HG02840 (cell line): ENCODE data around the gene GMCL1.
A peak's percentile ranks its signal among the peaks of the same experiment; 100 is the strongest.
"Not testable (repeated sequence)": the region's sequence is repeated elsewhere in the genome, so short reads cannot be mapped to it uniquely, and the experiment has no call there.

Source experiments
- ATAC-seq: cut with Tn5 transposase; IDR thresholded peaks from one replicate; pipeline ENCODE4 v1.9.1; 2021; ENCODE audit warnings: mild to moderate bottlenecking, moderate library complexity, moderate number of reproducible peaks; ENCODE audit not compliant: unreplicated experiment, low FRiP score

GMCL1 gene

GRCh38 chr2:69829256-69830044, at the start of gene GMCL1:
GMCL1 (plus strand) TSS chr2:69829660; CDS start chr2:69829893, 233 bp downstream.
- ATAC-seq: peak; percentile 88

GRCh38 chr2:69780921-69781320, 48.5 kb upstream of the GMCL1 start:
- ATAC-seq: no peak

DNA sequence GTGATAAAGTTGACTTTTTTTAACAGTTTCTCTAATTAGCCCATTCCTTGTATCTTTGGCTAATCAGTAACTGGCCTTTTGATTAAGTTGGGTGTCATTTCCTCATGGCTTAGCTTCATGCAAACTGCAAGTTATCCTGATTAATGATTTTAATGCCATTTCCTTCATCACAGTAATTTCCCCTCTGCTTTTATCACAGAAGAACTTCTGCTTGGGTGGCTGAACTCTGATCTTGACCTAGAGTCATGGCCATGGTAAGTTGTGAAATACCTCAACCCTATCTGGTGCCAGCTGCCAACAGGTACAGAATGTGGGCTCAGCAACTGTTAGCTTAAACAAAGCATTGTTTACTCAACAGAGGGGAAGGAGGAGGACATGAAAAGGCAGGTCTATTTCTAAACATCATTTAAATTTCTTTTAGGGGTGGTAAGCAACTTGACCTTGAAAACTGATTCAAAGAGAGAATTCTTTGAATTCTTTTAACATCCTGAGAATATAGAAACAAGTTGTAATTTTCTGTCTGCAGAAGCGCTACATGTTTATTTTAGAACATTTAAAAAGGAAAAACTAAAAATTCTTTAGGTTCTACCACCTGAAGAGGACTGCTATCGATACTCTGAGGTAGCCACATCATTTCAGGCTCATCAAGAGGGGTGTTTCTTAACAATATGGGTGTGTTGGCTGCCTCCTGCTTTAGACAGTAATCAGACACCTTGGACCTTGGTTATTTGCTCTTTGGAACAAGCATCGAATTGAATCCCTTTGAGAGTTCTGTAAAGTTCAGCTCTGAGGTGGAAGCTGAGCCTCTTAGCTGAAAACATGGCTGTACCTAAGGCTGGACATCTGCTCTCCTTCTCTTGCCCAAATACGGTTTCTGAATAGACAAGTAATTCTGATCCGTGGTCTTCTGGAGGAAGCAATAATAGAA, 47.9 kb upstream of the GMCL1 start:
- no peak for ATAC-seq

- ATAC-seq: no peak
These were observed 45.2 kb upstream of the GMCL1 start for GRCh38 chr2:69784228-69784627.

DNA sequence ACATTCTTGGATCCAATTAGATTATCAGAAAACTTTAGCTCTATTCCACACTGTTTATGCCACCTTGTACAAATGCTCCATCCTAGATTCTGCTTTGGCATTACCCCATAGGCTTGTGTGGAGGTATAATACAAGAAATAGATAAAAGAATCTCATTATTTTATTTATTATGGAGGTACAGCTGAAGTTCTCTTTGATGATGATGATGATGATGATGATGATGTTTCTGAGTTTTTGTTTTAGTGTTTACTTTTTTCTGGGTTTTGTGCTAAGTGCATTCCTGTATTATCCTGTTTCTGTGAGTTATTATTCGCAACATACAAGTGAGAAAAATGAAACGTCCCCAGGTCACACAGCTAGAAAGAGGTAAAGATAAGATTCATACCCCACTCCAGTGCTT, 44.1 kb upstream of the GMCL1 start:
- ATAC-seq: no peak

GRCh38 chr2:69786052-69786560, 43.4 kb upstream of the GMCL1 start:
- no peak for ATAC-seq

- ATAC-seq: no peak
These were observed 40.2 kb upstream of the GMCL1 start for GRCh38 chr2:69789175-69789721.

- no peak for ATAC-seq
These were observed 39.5 kb upstream of the GMCL1 start for GRCh38 chr2:69789772-69790600.

- ATAC-seq: no peak
These were observed 38.9 kb upstream of the GMCL1 start for GRCh38 chr2:69790601-69790959.

GRCh38 chr2:69791045-69791444, 38.4 kb upstream of the GMCL1 start:
- no peak for ATAC-seq

GRCh38 chr2:69796174-69796573, 33.3 kb upstream of the GMCL1 start:
- no peak for ATAC-seq

GRCh38 chr2:69797235-69797634, 32.2 kb upstream of the GMCL1 start:
- no peak for ATAC-seq

DNA sequence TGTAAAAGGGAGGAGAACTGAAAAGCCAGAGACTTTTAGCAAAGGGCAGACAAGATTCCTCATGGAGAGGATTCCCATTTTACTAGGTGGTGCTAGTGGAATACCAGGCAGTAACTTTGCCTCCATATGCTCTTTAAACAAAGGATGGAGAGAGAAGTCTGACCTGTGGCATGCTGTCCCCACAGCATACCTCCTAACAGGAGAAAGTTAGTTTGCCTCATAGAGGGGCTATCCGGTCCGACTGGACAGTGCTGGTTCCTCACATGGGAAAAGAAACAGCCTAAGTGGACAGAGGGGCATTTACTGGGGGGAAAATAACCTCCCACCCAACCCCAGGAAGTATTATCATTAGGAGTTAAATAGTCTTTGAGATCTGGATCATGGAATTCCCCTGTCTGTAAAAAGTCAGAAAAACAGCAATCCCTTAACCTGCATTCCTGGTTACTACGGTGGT, 31.6 kb upstream of the GMCL1 start:
- ATAC-seq: no peak

GRCh38 chr2:69798290-69798908, 31.1 kb upstream of the GMCL1 start:
- no peak for ATAC-seq

GRCh38 chr2:69798909-69799526, 30.4 kb upstream of the GMCL1 start:
- ATAC-seq: no peak

DNA sequence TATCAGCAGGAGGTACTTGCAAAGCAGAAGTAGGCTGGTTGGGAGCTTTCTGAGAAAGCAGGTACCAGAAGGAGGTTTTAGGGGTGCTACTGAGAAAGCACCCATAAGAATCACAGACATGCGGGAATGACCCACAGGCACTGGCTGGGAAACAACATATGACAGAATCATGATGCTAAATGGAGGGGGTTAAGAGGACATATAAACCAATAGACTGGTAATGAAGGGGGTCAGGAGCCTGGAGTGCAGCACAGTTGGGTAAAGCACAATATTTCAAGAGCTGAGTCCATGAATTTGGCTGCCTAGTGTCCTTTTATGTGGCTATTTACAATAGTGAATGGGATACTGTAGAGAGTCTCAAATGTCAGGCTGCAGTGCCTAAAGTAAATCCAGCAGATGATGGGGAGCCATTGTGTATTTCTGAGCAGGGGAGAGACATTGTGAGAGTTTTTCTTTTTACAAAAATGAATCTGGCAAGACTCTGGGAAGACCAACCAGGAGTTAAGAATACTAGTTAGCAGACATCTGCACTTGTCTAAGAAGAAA, 27.6 kb upstream of the GMCL1 start:
- no peak for ATAC-seq

DNA sequence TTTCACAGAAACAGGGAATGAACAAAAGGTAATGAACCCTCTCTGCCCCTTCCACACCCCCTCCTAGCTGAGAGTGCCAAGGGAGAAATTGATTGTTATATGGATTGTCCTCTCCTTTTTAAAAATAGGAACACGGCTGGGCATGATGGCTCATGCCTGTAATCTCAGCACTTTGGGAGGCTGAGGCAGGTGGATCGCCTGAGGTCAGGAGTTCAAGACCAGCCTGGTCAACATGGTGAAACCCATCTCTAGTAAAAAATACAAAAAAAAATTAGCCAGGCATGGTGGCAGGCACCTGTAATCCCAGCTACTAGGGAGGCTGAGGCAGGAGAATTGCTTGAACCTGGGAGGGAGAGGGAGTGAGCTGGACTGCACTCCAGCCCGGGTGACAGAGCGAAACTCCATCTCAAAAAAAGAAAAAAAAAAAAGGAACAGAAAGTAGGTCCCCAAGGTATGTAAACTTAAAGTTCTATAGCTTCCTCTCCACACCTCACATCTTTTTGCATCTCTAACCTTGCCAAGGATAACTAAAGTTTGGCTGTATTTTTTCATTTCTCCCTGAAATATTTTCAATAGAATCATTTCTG, 26.6 kb upstream of the GMCL1 start:
- not testable (repeated sequence) for ATAC-seq

DNA sequence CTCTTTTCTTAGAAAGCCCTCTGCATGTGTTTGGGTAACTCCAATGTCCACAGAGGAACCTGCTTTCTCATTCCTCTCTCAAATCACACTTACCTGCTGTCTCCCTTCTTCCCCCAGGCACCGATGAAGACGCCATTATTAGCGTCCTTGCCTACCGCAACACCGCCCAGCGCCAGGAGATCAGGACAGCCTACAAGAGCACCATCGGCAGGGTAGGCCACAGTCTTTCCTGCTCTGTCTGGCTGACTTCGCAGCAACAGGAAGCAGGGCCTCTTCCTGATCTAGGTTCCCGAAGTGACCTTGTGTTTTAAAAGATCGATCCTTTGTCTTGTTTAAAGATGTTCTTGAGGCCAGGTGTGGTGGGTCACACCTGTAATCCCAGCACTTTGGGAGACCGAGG, 25.0 kb upstream of the GMCL1 start:
- no peak for ATAC-seq

DNA sequence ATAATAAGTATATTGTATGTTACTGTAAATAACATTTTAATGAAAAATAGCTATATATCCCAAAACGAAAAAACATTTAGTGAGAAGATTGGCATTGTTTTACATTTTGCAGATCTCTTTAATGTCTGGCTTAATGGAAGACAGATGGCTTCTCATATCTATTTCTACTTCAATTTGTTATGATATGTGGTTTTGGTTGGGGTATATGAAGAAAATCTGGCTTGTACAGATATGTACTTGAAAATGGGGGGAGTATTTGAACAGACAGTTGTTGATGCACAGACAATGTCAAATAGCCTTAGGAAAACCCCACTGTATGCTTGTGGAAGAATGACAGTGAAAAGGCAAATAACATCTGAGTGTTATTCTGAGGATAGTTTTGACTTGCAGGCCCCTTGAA, 23.6 kb upstream of the GMCL1 start:
- ATAC-seq: no peak
